ENCODE data around the gene CSMD2.

The CSMD2 gene

GRCh38 chr1:34060187-34060730 lies 104.8 kb downstream of the CSMD2 start:
- no peaks in the 10 kb centered on the region for H3K9me3 ChIP-seq (replicated peaks; ENCODE audit: insufficient read depth, low read length)
- no peak overlapping the region for H3K4me3 ChIP-seq (ENCODE audit: low read length)
- H3K79me2 ChIP-seq (ENCODE audit: low read length), result no peaks in the 10 kb centered on the region
- H4K20me1 ChIP-seq (ENCODE audit: insufficient read depth, low read length), result no peaks in the 10 kb centered on the region
- no peaks in the 10 kb centered on the region for H3K9me2 ChIP-seq (replicated peaks; ENCODE audit: insufficient read depth, low read length)
- no peak overlapping the region for H2AFZ ChIP-seq (ENCODE audit: low read length)
- TF ChIP-seq CTCF (IDR thresholded peaks at IDR 0.05; ENCODE audit: low read length) (no peak), EZH2 (optimal IDR thresholded peaks at IDR 0.05; ENCODE audit: low read depth, low read length) (no peak), EZH2phosphoT487 (IDR thresholded peaks at IDR 0.05; ENCODE audit: low read length) (no peak)
- H3F3A ChIP-seq (ENCODE audit: insufficient read depth, low read length), result no peaks in the 10 kb centered on the region
- H3K27ac ChIP-seq (ENCODE audit: low read length), result no peak overlapping the region
- no peaks in the 10 kb centered on the region for H3K4me1 ChIP-seq (ENCODE audit: low read length)
- no peak overlapping the region for H3K9ac ChIP-seq (ENCODE audit: low read length)
- H3K4me2 ChIP-seq (ENCODE audit: low read depth, low read length), result no peak overlapping the region
- no peak for DNase-seq
- no peaks in the 10 kb centered on the region for H3K36me3 ChIP-seq (replicated peaks; ENCODE audit: insufficient read depth, low read length)
- H3K27me3 ChIP-seq (replicated peaks; ENCODE audit: insufficient read depth, low read length), result no peaks in the 10 kb centered on the region; the same call in 1 of the 2 replicates

GRCh38 chr1:34057347-34058130 lies 107.5 kb downstream of the CSMD2 start:
- H3K9me2 ChIP-seq (replicated peaks; ENCODE audit: insufficient read depth, low read length), result no peaks in the 10 kb centered on the region
- H3K9me3 ChIP-seq (replicated peaks; ENCODE audit: insufficient read depth, low read length), result no peaks in the 10 kb centered on the region
- H3K4me2 ChIP-seq (ENCODE audit: low read depth, low read length), result no peak overlapping the region
- no peaks in the 10 kb centered on the region for H3K27me3 ChIP-seq (replicated peaks; ENCODE audit: insufficient read depth, low read length)
- DNase-seq, result no peak
- H3K79me2 ChIP-seq (ENCODE audit: low read length), result no peaks in the 10 kb centered on the region
- H3K9ac ChIP-seq (ENCODE audit: low read length), result no peak overlapping the region
- H4K20me1 ChIP-seq (ENCODE audit: insufficient read depth, low read length), result no peaks in the 10 kb centered on the region
- no peak for TF ChIP-seq EZH2phosphoT487 (IDR thresholded peaks at IDR 0.05; ENCODE audit: low read length)
- TF ChIP-seq CTCF (IDR thresholded peaks at IDR 0.05; ENCODE audit: low read length), result no peak
- no peak for TF ChIP-seq EZH2 (optimal IDR thresholded peaks at IDR 0.05; ENCODE audit: low read depth, low read length)
- no peaks in the 10 kb centered on the region for H3F3A ChIP-seq (ENCODE audit: insufficient read depth, low read length)
- H3K4me1 ChIP-seq (ENCODE audit: low read length), result no peaks in the 10 kb centered on the region
- no peaks in the 10 kb centered on the region for H3K36me3 ChIP-seq (replicated peaks; ENCODE audit: insufficient read depth, low read length)
- H3K4me3 ChIP-seq (ENCODE audit: low read length), result no peak overlapping the region
- no peak overlapping the region for H2AFZ ChIP-seq (ENCODE audit: low read length)
- no peak overlapping the region for H3K27ac ChIP-seq (ENCODE audit: low read length)

- H3K9ac ChIP-seq (ENCODE audit: low read length), result no peak overlapping the region
- H3K36me3 ChIP-seq (replicated peaks; ENCODE audit: insufficient read depth, low read length), result no peaks in the 10 kb centered on the region
- no peaks in the 10 kb centered on the region for H4K20me1 ChIP-seq (ENCODE audit: insufficient read depth, low read length)
- no peaks in the 10 kb centered on the region for H3K9me3 ChIP-seq (replicated peaks; ENCODE audit: insufficient read depth, low read length)
- DNase-seq, result no peak
- no peak overlapping the region for H3K4me2 ChIP-seq (ENCODE audit: low read depth, low read length)
- peaks cover 2% of the 10 kb centered on the region; the same call in 1 of the 2 replicates for H3K4me1 ChIP-seq (ENCODE audit: low read length)
- H3K9me2 ChIP-seq (replicated peaks; ENCODE audit: insufficient read depth, low read length), result no peaks in the 10 kb centered on the region
- no peak overlapping the region for H2AFZ ChIP-seq (ENCODE audit: low read length)
- no peaks in the 10 kb centered on the region for H3K27me3 ChIP-seq (replicated peaks; ENCODE audit: insufficient read depth, low read length)
- no peak for TF ChIP-seq CTCF (IDR thresholded peaks at IDR 0.05; ENCODE audit: low read length)
- no peak for TF ChIP-seq EZH2 (optimal IDR thresholded peaks at IDR 0.05; ENCODE audit: low read depth, low read length)
- TF ChIP-seq EZH2phosphoT487 (IDR thresholded peaks at IDR 0.05; ENCODE audit: low read length), result no peak
- no peak overlapping the region for H3K4me3 ChIP-seq (ENCODE audit: low read length)
- H3F3A ChIP-seq (ENCODE audit: insufficient read depth, low read length), result no peaks in the 10 kb centered on the region
- H3K79me2 ChIP-seq (ENCODE audit: low read length), result no peaks in the 10 kb centered on the region
- H3K27ac ChIP-seq (ENCODE audit: low read length), result no peak overlapping the region
Measured at GRCh38 chr1:34055818-34056217, 109.2 kb downstream of the CSMD2 start.

All from MM.1S (cell line).